ENCODE results near the gene CDKL2.

GRCh38 chr4:75544870-75545269 lies 85.5 kb downstream of the CDKL2 start:
- TF ChIP-seq, protein P1, sequence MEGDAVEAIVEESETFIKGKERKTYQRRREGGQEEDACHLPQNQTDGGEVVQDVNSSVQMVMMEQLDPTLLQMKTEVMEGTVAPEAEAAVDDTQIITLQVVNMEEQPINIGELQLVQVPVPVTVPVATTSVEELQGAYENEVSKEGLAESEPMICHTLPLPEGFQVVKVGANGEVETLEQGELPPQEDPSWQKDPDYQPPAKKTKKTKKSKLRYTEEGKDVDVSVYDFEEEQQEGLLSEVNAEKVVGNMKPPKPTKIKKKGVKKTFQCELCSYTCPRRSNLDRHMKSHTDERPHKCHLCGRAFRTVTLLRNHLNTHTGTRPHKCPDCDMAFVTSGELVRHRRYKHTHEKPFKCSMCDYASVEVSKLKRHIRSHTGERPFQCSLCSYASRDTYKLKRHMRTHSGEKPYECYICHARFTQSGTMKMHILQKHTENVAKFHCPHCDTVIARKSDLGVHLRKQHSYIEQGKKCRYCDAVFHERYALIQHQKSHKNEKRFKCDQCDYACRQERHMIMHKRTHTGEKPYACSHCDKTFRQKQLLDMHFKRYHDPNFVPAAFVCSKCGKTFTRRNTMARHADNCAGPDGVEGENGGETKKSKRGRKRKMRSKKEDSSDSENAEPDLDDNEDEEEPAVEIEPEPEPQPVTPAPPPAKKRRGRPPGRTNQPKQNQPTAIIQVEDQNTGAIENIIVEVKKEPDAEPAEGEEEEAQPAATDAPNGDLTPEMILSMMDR (conservative IDR thresholded peaks at IDR 0.05 in 1 of 2, IDR thresholded peaks at IDR 0.05 in 1 of 2; ENCODE audit: extremely low read depth in 1 of 2, insufficient read depth in 1 of 2, low read depth in 1 of 2, low read length in 2 of 2) = no peak
- no peak for TF ChIP-seq EZH2 (IDR thresholded peaks at IDR 0.05; ENCODE audit: borderline replicate concordance, low read length)
